Heart left ventricle (tissue), 16 donors: ENCODE results near the gene TIMM8B. TPM values are rescaled to one million over a fixed set of nuclear protein-coding genes. Genes with fewer than 3 reads are reported as not detected.

Experiments used
- ATAC-seq, 4 donors: fragments of 200-7000 bp; cut with Tn5 transposase; one replicate each; pipeline ENCODE4 v1.9.1; 2020 to 2022; ENCODE audit warnings: moderate library complexity in 4 of 4, mild to moderate bottlenecking in 3 of 4, moderate number of reproducible peaks in 1 of 4
- DNase-seq, 5 donors: peaks; one replicate each; pipeline ENCODE4 v3.0.0-alpha.2; 2020
- H3K27ac ChIP-seq, 12 donors: fragments of 200-600 bp; sonication (generic) in 4 of 12; one replicate each; pipeline versions ENCODE4 v1.5.0 to v1.8.0; 2016 to 2022; ENCODE audit warnings: mild to moderate bottlenecking in 2 of 12
- H3K27me3 ChIP-seq, 9 donors: fragments of 200-600 bp; sonication (generic) in 2 of 9; one replicate each; pipeline versions ENCODE4 v1.5.1 to v1.8.0; 2016 to 2022; ENCODE audit warnings: mild to moderate bottlenecking in 3 of 9
- H3K36me3 ChIP-seq, 9 donors: fragments of 200-600 bp; sonication (generic) in 2 of 9; one replicate each; pipeline versions ENCODE4 v1.5.0 to v1.8.0; 2018 to 2022; ENCODE audit warnings: mild to moderate bottlenecking in 2 of 9
- H3K4me1 ChIP-seq, 12 donors: fragments of 200-600 bp; sonication (generic) in 4 of 12; one replicate each; pipeline versions ENCODE4 v1.5.0 to v1.8.0; 2016 to 2022; ENCODE audit warnings: mild to moderate bottlenecking in 3 of 12
- H3K4me3 ChIP-seq, 12 donors: fragments of 200-600 bp; sonication (generic) in 4 of 12; one replicate each; pipeline versions ENCODE4 v1.5.0 to v1.8.0; 2017 to 2022; ENCODE audit warnings: mild to moderate bottlenecking in 9 of 12, moderate library complexity in 4 of 12
- H3K9me3 ChIP-seq, 12 donors: fragments of 200-600 bp; sonication (generic) in 4 of 12; one replicate each; pipeline versions ENCODE4 v1.5.0 to v1.8.0; 2016 to 2022; ENCODE audit warnings: mild to moderate bottlenecking in 1 of 12
- CTCF ChIP-seq, 12 donors: fragments of 200-600 bp; sonication (generic) in 4 of 12; IDR thresholded peaks; one replicate each; pipeline versions ENCODE4 v1.5.0 to v1.8.0; 2018 to 2022; ENCODE audit warnings: antibody characterized with exemption in 12 of 12, mild to moderate bottlenecking in 5 of 12
- POLR2A ChIP-seq, 2 donors: fragments of 450-650 bp; IDR thresholded peaks; one replicate each; pipeline ENCODE4 v1.6.1; 2017; ENCODE audit warnings: antibody characterized with exemption in 2 of 2, mild to moderate bottlenecking in 2 of 2, moderate library complexity in 2 of 2
- WGBS, 4 donors: extraction: QIAGEN DNeasy Blood & Tissue Kit in 2 of 4; methylation state at CpG; one replicate each; pipeline versions ENCODE4 v1.1.5 to v1.1.7; 2013 to 2018; 5-methylcytosine and 5-hydroxymethylcytosine counted together
- intact Hi-C, 10 donors: fragments of 100-400 bp; cut with DNase I; formaldehyde crosslinking; loops; one replicate each; pipeline versions ENCODE4 v1.11.1 to v1.14.2; 2022
- polyA plus RNA-seq, 2 donors: library from polyadenylated mRNA; stranded (reverse); fragments of 200-250 nt; gene quantifications; one replicate each; pipeline ENCODE4 v1.2.3, GENCODE V29; 2013
- total RNA-seq, 9 donors: library from RNA; depleted of rRNA in 2 of 9; stranded (reverse); fragments of >200 nt in 2 of 9; fragmentation: NEBNext Ultra II Directional in 3 of 9; extraction: Animal tissue kit (Norgen Biotek cat#: 25700) in 3 of 9; gene quantifications; one replicate each; pipeline versions ENCODE4 v1.1.0 to v1.2.4, GENCODE V29; 2016 to 2023
- donor health status: ischemic (EF 13 %, LVEDD 7.1; RV severe dilation, severe dysfunction).
- donor health status: healthy with polysubstance abuse.
- donor health status: DM: no; HTN: yes; CAD: no.
- donor health status: DM: no; HTN: no; CAD: no.
- donor health status: ischemic (EF 25% LVEDD 6.9; RV normal size, moderate dysfunction).
- donor health status: ischemic (EF 25% LVEDD 5.7; RV mildly dilated, moderate dysfunction).
- donor health status: healthy.
- donor health status: DM: yes; HTN: yes; CAD: no.
- donor health status: ischemic (EF 35%, LVEDD 5.7; RV mildly dilated, moderate dysfunction).
- donor health status: nonischemic (EF 11% LVEDD 7.7; RV severe dilation, severe dysfunction).
- donor health status: DM: yes; HTN: yes; CAD: no.
- donor health status: PGD.
- donor health status: ischemic (EF 29% LVEDD 5.4; RV normal size, mild dysfunction).
- donor health status: nonischemic (EF 23%, LVEDD 6.1; RV moderate dilation, normal function).

The TIMM8B gene
- total and polyA plus RNA-seq, 11 donors = 113 to 327 (median 149) TPM

GRCh38 chr11:112085822-112086421 is 634 bp downstream of the TIMM8B start:
- DNase-seq = peak in 1 of 5 donors; percentile 8
- peak in 3 of 4 donors; percentile 22 to 36 (median 30) for ATAC-seq
- peaks cover 0 to 77% (median 76%) of the 10 kb centered on the region in 9 donors for H3K36me3 ChIP-seq
- no peak for TF ChIP-seq POLR2A (IDR thresholded peaks at IDR 0.05)
- TF ChIP-seq CTCF (IDR thresholded peaks at IDR 0.05) = no peak
- 1 to 3% (median 3%) methylated on average over 19 of the region's 19 CpGs for WGBS, 4 donors
- no peaks in the 10 kb centered on the region for H3K9me3 ChIP-seq
- H3K27ac ChIP-seq = peak overlapping the region; percentile 19 to 95 (median 88)
- H3K4me3 ChIP-seq = peak overlapping the region; percentile 74 to 96 (median 90)
- intact Hi-C loops = loop anchor here in 7 of 10 donors (1.0 to 10.0 kb wide), 7 partner anchors 12 to 211 kb away; partner anchors contain the start of genes CFAP68 (in 6 of the 7), FDXACB1 (in 6 of the 7), ALG9 (in 5 of the 7) and DLAT (in 2 of the 7)
- H3K27me3 ChIP-seq = no peaks in the 10 kb centered on the region
- peaks cover 3 to 50% (median 38%) of the 10 kb centered on the region in 12 donors for H3K4me1 ChIP-seq

- Histone ChIP-seq H3K27ac (peak overlapping the region in 10 of 12 donors; percentile 26 to 76 (median 63)), H3K27me3 (no peaks in the 10 kb centered on the region), H3K4me1 (peaks cover 0 to 24% (median 16%) of the 10 kb centered on the region in 12 donors), H3K9me3 (no peaks in the 10 kb centered on the region), H3K36me3 (peaks cover 2 to 78% (median 76%) of the 10 kb centered on the region in 9 donors), H3K4me3 (no peak overlapping the region)
- intact Hi-C loops = loop anchor here in 6 of 10 donors (5.0 to 10.0 kb wide), 5 partner anchors 58 to 208 kb away; partner anchors contain the start of genes ALG9 (in 5 of the 6), CFAP68 (in 5 of the 6), FDXACB1 (in 5 of the 6) and DIXDC1 (in 1 of the 6)
- ATAC-seq = peak in 3 of 4 donors; percentile 29 to 60 (median 45)
- DNase-seq = peak in 2 of 5 donors; percentile 11 to 44
- TF ChIP-seq CTCF (IDR thresholded peaks at IDR 0.05) = no peak
- peak in 1 of 2 donors; percentile 39 for TF ChIP-seq POLR2A (IDR thresholded peaks at IDR 0.05)
- 47 to 54% (median 51%) methylated on average over 4 of the region's 4 CpGs for WGBS, 4 donors
These were observed 3.8 kb downstream of the TIMM8B start for GRCh38 chr11:112082729-112083128.

GRCh38 chr11:112073941-112074811 is 12.4 kb downstream of the TIMM8B start, which contains the start of the genes NKAPD1 and PIH1D2:
TSS of gene NKAPD1 (plus strand) at chr11:112074299. CDS start at chr11:112075575, 1,276 bp downstream.
TSS of gene PIH1D2 (minus strand) at chr11:112074017. CDS start at chr11:112073174, 843 bp downstream.
- Histone ChIP-seq H3K4me3 (peak within 1 kb of the TSS; percentile 46 to 96 (median 80)), H3K4me1 (peaks cover 0 to 25% (median 17%) of the 10 kb centered on the region in 12 donors), H3K27ac (peak within 1 kb of the TSS; percentile 82 to 95 (median 88)), H3K27me3 (no peaks in the 10 kb centered on the region), H3K36me3 (peaks cover 0 to 40% (median 37%) of the 10 kb centered on the region in 9 donors), H3K9me3 (no peaks in the 10 kb centered on the region)
- WGBS, 4 donors = 0 to 1% (median 0%) methylated on average over 36 to 43 of the region's 43 CpGs
- intact Hi-C loops = loop anchor here in 3 of 10 donors (1.0 to 10.0 kb wide), 4 partner anchors 12 to 142 kb away; partner anchors contain the start of genes DIXDC1 (in 1 of the 3), DLAT (in 1 of the 3), SDHD (in 1 of the 3) and TIMM8B (in 1 of the 3)
- DNase-seq (peak; percentile 73 to 79 (median 76)), ATAC-seq (peak; percentile 83 to 94 (median 94))
- peak in 1 of 12 donors; percentile 13 for TF ChIP-seq CTCF (IDR thresholded peaks at IDR 0.05)
- TF ChIP-seq POLR2A (IDR thresholded peaks at IDR 0.05) = peak in 1 of 2 donors; percentile 36
